ES-I3 (cell line): ENCODE results near the gene UBE2J1.

Experiments
- H3K36me3 ChIP-seq: 2 replicates; pipeline ENCODE4 v1.6.1; 2013; ENCODE audit warnings: mild to moderate bottlenecking, low read length, control low read depth, moderate library complexity; ENCODE audit not compliant: insufficient read depth
- H3K4me1 ChIP-seq: 2 replicates; pipeline ENCODE4 v1.6.1; 2013; ENCODE audit warnings: mild to moderate bottlenecking, control low read depth, low read length; ENCODE audit not compliant: insufficient read depth
- H3K9ac ChIP-seq: 2 replicates; pipeline ENCODE4 v1.6.1; 2013; ENCODE audit warnings: low read depth, mild to moderate bottlenecking, low read length, moderate library complexity
- H3K9me3 ChIP-seq: 2 replicates; pipeline ENCODE4 v1.6.1; 2013; ENCODE audit warnings: mild to moderate bottlenecking, low read length, moderate library complexity; ENCODE audit not compliant: control insufficient read depth, insufficient read depth

UBE2J1 gene

GRCh38 chr6:89353702-89354392 is 1.3 kb upstream of the UBE2J1 start:
- Histone ChIP-seq H3K9me3 (no peaks in the 10 kb centered on the region), H3K36me3 (no peaks in the 10 kb centered on the region), H3K4me1 (peaks cover 3% of the 10 kb centered on the region; the same call in 1 of the 2 replicates), H3K9ac (no peak overlapping the region)

DNA sequence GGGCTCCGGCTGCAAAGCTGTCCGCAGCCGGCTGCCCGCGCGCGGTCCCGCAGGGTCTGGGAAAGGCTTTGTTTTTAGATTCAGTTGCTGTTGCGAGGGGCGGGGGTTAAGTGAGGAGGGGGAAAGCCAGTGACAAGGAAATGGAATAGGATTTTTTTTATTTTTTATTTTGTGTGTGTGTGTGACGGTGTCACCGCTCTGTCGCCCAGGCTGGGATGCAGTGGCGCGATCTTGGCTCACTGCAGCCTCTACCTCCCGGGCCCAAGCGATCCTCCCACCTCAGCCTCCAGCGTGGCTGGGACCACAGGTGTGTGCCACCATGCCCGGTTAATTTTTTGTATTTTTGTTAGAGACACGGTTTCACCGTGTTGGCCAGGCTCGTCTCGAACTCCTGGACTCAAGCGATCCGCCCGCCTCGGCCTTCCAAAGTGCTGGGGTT is 615 bp upstream of the UBE2J1 start:
- no peaks in the 10 kb centered on the region for H3K36me3 ChIP-seq
- no peaks in the 10 kb centered on the region for H3K9me3 ChIP-seq
- H3K4me1 ChIP-seq = peaks cover 10% of the 10 kb centered on the region
- H3K9ac ChIP-seq = peak overlapping the region; percentile 91

GRCh38 chr6:89351671-89352277 is 748 bp downstream of the UBE2J1 start:
- H3K4me1 ChIP-seq = peaks cover 17% of the 10 kb centered on the region
- no peaks in the 10 kb centered on the region for H3K36me3 ChIP-seq
- no peaks in the 10 kb centered on the region for H3K9me3 ChIP-seq
- H3K9ac ChIP-seq = peak overlapping the region; percentile 91

DNA sequence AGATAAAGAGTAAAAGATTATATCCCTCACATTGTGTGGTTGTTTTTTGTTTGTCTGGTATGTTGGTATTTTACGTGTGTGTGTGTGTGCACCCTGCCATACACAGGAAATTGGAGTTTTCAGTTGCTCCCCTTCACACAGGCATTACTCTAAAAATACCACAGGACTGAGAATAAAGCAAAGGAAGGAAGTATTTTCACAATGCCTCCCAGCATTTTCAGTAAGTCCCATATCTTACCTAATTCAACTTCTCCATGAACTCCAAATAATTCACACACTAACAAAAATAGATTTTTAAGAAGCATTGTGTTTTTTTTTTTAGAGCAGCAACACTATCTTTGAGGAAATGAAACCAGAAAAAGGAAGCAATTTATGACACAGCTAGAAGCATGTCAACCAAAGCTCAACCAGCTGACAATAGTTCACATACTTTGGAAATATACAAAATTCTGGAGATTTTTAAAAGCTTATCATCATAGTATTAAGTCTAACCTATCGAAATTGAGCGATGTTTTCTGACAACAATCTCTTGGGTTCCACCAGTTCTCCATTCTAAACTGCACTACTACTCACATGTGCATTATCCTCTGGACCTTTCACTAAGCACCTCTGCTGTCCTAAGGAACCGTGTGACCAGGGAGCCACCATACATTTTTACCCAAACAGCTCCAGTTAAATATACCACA is 2.1 kb downstream of the UBE2J1 start:
- Histone ChIP-seq H3K4me1 (peaks cover 24% of the 10 kb centered on the region), H3K9me3 (no peaks in the 10 kb centered on the region), H3K36me3 (no peaks in the 10 kb centered on the region), H3K9ac (no peak overlapping the region)

DNA sequence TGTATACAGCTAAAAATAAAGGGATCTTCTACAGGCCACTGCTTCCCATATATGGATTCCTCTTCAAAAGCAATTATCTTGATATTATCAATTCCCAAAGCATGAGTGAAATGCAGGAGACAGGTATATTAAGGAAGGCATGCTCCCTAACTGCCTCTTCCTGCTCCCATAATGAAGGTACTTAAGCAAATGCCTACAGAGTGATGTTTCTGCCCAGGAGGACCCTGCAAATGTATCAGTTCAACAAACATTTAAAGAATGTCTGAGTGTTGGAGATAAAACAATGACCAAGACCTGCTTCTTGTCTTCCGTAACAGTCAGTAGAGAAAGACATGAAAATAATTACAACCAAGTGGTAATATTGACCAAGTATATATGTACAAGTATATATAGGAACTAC is 4.2 kb downstream of the UBE2J1 start:
- H3K9ac ChIP-seq = no peak overlapping the region
- peaks cover 24% of the 10 kb centered on the region for H3K4me1 ChIP-seq

GRCh38 chr6:89347825-89348224 is 4.7 kb downstream of the UBE2J1 start:
- H3K4me1 ChIP-seq = peaks cover 24% of the 10 kb centered on the region
- no peaks in the 10 kb centered on the region for H3K9me3 ChIP-seq
- H3K36me3 ChIP-seq = no peaks in the 10 kb centered on the region
- H3K9ac ChIP-seq = no peak overlapping the region

More for the DNA sequence above, 4.2 kb downstream of the UBE2J1 start:
- Histone ChIP-seq H3K36me3 (no peaks in the 10 kb centered on the region), H3K9me3 (no peaks in the 10 kb centered on the region)

- Histone ChIP-seq H3K36me3 (no peaks in the 10 kb centered on the region), H3K9ac (no peak overlapping the region), H3K9me3 (no peaks in the 10 kb centered on the region), H3K4me1 (peaks cover 24% of the 10 kb centered on the region)
These were observed 6.1 kb downstream of the UBE2J1 start for GRCh38 chr6:89346433-89346832.

GRCh38 chr6:89339565-89339964 is 13.0 kb downstream of the UBE2J1 start:
- Histone ChIP-seq H3K9ac (no peak overlapping the region), H3K9me3 (no peaks in the 10 kb centered on the region), H3K36me3 (no peaks in the 10 kb centered on the region), H3K4me1 (no peaks in the 10 kb centered on the region)

DNA sequence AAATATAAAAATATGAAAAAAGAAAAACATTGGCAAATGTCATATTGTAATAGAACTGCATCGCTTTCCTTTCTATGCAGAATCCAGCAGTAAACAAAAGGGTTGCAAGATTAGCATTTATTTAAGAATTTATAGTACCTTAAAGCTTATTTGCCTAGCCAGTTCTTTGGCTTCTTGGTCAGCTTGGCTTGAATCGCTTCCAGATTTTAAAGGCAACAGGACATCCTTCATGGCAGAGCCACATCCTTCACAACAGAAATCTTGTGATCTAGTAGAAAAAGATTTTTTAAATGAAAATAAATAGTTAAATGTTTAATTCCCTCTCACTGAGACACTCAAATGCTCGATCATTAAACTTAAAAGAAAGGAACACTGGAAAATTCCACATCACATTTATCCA is 17.4 kb downstream of the UBE2J1 start:
- H3K4me1 ChIP-seq = no peaks in the 10 kb centered on the region
- no peaks in the 10 kb centered on the region for H3K9me3 ChIP-seq
- no peaks in the 10 kb centered on the region for H3K36me3 ChIP-seq
- no peak overlapping the region for H3K9ac ChIP-seq

- peaks cover 3% of the 10 kb centered on the region; the same call in 1 of the 2 replicates for H3K36me3 ChIP-seq
- no peak overlapping the region for H3K9ac ChIP-seq
- no peaks in the 10 kb centered on the region for H3K4me1 ChIP-seq
- H3K9me3 ChIP-seq = no peaks in the 10 kb centered on the region
These were observed 21.6 kb downstream of the UBE2J1 start for GRCh38 chr6:89330910-89331309.

DNA sequence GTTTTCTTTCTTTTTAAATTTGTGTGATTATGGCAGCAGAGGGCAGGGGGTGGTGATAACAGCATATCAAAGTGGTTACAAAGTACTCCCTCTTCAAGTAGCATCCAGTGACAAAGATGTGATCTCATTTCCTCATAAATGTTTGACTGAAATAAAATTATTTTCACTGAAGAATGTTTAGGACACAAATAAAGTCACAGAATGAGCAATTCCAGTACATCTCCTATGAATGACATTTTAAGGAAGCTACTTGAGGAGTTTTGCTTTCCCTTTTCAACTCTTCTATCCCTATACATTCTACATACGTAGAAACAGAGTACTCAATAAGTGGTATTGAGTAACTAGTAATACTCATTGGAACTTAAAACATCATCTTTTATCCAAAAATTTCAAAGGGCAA is 23.5 kb downstream of the UBE2J1 start:
- Histone ChIP-seq H3K9me3 (no peaks in the 10 kb centered on the region), H3K36me3 (peaks cover 3% of the 10 kb centered on the region; the same call in 1 of the 2 replicates), H3K9ac (no peak overlapping the region), H3K4me1 (peaks cover 1% of the 10 kb centered on the region; the same call in 1 of the 2 replicates)

DNA sequence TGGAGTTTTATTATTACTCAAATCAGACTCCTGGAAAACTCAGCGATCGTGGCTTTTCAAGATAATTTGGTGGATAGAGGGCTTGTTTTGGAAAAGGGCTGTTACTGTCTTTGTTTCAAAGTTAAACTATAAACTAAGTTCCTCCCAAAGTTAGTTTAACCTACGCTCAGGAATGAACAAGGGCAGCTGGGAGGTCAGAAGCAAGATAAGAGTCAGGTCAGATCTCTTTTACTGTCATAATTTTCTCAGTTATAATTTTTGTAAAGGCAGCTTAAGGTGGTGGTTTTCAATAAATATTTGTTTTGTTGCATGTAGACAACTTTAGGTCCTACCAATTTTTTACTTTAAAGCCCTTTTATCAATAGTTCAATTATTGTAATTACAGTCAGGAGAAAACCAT is 28.2 kb downstream of the UBE2J1 start:
- H3K4me1 ChIP-seq = peaks cover 9% of the 10 kb centered on the region
- peaks cover 10% of the 10 kb centered on the region for H3K9me3 ChIP-seq
- H3K9ac ChIP-seq = no peak overlapping the region
- no peaks in the 10 kb centered on the region for H3K36me3 ChIP-seq

GRCh38 chr6:89323511-89323971 is 29.0 kb downstream of the UBE2J1 start:
- Histone ChIP-seq H3K36me3 (no peaks in the 10 kb centered on the region), H3K9ac (no peak overlapping the region), H3K4me1 (peaks cover 9% of the 10 kb centered on the region), H3K9me3 (peaks cover 10% of the 10 kb centered on the region)

DNA sequence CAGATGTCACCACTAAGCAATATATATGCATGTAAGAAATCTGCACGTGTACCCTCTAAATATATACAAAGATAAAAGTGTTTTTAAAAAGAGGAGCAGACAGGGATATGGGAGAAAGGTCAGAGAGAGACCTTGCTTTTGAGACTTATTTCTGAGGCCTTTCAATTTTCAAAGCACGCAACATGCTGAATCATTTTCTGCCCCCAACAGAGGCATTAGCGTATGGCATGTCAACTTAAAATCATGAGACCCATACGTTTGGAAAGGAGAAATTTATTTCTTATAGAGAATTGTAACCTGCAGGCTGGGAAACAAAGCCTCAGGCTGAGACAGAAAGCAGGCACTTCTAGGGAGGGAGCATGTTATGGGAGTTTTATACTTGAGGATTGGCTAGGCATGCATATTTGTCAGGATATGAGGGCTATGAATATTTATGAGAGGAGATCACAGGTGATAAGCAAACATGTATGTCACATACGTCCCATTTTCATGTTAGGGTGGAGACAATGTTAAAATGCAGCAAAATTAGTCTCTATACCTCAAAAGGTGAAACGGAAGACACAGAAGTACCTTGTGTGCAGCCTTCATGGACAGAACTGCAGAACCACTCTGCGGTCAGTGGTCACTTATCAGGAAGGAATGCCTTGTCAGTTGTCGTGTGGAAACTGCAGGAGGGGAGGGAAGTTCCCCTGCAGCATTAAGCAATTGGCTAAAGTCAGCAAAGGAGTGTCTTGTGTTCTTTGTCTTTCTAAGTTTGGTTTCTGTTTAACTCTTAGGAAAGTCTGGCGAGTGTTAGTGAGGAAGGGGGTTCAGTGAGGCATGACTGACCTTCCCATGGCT is 31.2 kb downstream of the UBE2J1 start:
- Histone ChIP-seq H3K9me3 (peaks cover 10% of the 10 kb centered on the region), H3K4me1 (peaks cover 9% of the 10 kb centered on the region), H3K9ac (no peak overlapping the region), H3K36me3 (no peaks in the 10 kb centered on the region)
